K562 (cell line): Measurements from ENCODE around the gene OR13F1. TPM values are rescaled to one million over a fixed set of nuclear protein-coding genes. Genes with fewer than 3 reads are reported as not detected.

Experiments used
- ATAC-seq: fragments of 200-7000 bp; cut with Tn5 transposase; 3 replicates; pipeline ENCODE4 v1.9.1; 2020; ENCODE audit warnings: moderate library complexity
- BruUV-seq: library from RNA; stranded (reverse); fragments of 400-500 nt; replicated peaks from 2 replicates; lab custom pipeline; 2021; lab: Mats Ljungman, UMichigan
- CTCF ChIA-PET: fragments of 300-600 bp; formaldehyde crosslinking; extraction: SDS; loops from one replicate; lab custom pipeline; 2021; ENCODE audit warnings: low intra/inter-chr PET ratio; lab: Yijun Ruan, JAX
- POLR2A ChIA-PET: fragments of 300-600, 350-650 bp; sonication (Branson Sonifier 250); formaldehyde crosslinking; extraction: SDS; loops from one replicate; lab custom pipeline; 2021; ENCODE audit warnings: antibody characterized with exemption, inconsistent platforms; lab: Yijun Ruan, JAX
- DNase-seq, 4 experiments: peaks; one replicate each; pipeline versions ENCODE4 v3.0.0 to v3.0.0-alpha.2; 2011 to 2018; ENCODE audit warnings: low spot score in 3 of 4, mixed read lengths in 3 of 4; ENCODE audit errors: extremely low read depth in 1 of 4
- FAIRE-seq: peaks from 2 replicates; lab custom pipeline; 2011; peaks lifted over from hg19 to GRCh38; lab: Jason Lieb, UNC
- H2AFZ ChIP-seq: 2 replicates; pipeline ENCODE4 v1.6.0; 2011; ENCODE audit warnings: low read depth, low read length, control low read depth, inconsistent platforms
- H3K27ac ChIP-seq: fragments of 200-600 bp; 3 replicates; pipeline ENCODE4 v1.8.0; 2011; ENCODE audit warnings: low read depth, mild to moderate bottlenecking, control low read depth, inconsistent platforms, low read length, moderate library complexity, mixed read lengths; ENCODE audit errors: extremely low read depth
- H3K27me3 ChIP-seq, 2 experiments: fragments of 300-600 bp in 1 of 2; 2 replicates in 1 of 2; 3 replicates in 1 of 2; pipeline versions ENCODE4 v1.6.0 to v1.8.0; 2011; ENCODE audit warnings: inconsistent platforms in 2 of 2, low read length in 2 of 2, mild to moderate bottlenecking in 1 of 2, mixed read lengths in 1 of 2, moderate library complexity in 1 of 2; ENCODE audit not compliant: control insufficient read depth in 2 of 2, insufficient read depth in 2 of 2
- H3K36me3 ChIP-seq: fragments of 300-600 bp; 3 replicates; pipeline ENCODE4 v1.8.0; 2011; ENCODE audit warnings: mild to moderate bottlenecking, low read length, inconsistent platforms; ENCODE audit not compliant: control insufficient read depth, insufficient read depth
- H3K4me1 ChIP-seq, 2 experiments: fragments of 200-600 bp in 1 of 2; replicated peaks in 1 of 2; 2 replicates in 1 of 2; 3 replicates in 1 of 2; pipeline versions ENCODE4 v1.5.1 to v1.8.0; 2011; ENCODE audit warnings: inconsistent platforms in 2 of 2, low read length in 2 of 2, mild to moderate bottlenecking in 1 of 2, mixed read lengths in 1 of 2, moderate library complexity in 1 of 2; ENCODE audit not compliant: control insufficient read depth in 2 of 2, insufficient read depth in 2 of 2
- H3K4me2 ChIP-seq: 2 replicates; pipeline ENCODE4 v1.6.1; 2011; ENCODE audit warnings: low read length, control low read depth, inconsistent platforms, mixed read lengths; ENCODE audit not compliant: insufficient read depth
- H3K4me3 ChIP-seq: fragments of 200-600 bp; sonication (generic), shearing (Covaris generic); 2 replicates; pipeline ENCODE4 v1.5.1; 2016; ENCODE audit warnings: control low read depth, inconsistent platforms
- H3K79me2 ChIP-seq: fragments of 200-600 bp; 3 replicates; pipeline ENCODE4 v1.8.0; 2011; ENCODE audit warnings: low read length, inconsistent platforms; ENCODE audit not compliant: control insufficient read depth, insufficient read depth
- H3K9ac ChIP-seq, 2 experiments: 2 replicates each; pipeline versions ENCODE4 v1.6.0 to v1.6.1; 2011; ENCODE audit warnings: low read depth in 2 of 2, low read length in 2 of 2, control low read depth in 1 of 2, inconsistent platforms in 1 of 2, mild to moderate bottlenecking in 1 of 2, mixed read lengths in 1 of 2; ENCODE audit not compliant: insufficient read depth in 1 of 2
- H3K9me1 ChIP-seq: one replicate; pipeline ENCODE4 v1.6.0; 2011; ENCODE audit warnings: inconsistent platforms, mild to moderate bottlenecking, low read length, moderate library complexity; ENCODE audit not compliant: control insufficient read depth, insufficient read depth
- H3K9me3 ChIP-seq: replicated peaks from 2 replicates; pipeline ENCODE4 v1.5.1; 2011; ENCODE audit warnings: low read depth, low read length, inconsistent platforms; ENCODE audit not compliant: control insufficient read depth, insufficient read depth
- H4K20me1 ChIP-seq: replicated peaks from 2 replicates; pipeline ENCODE4 v1.6.1; 2011; ENCODE audit warnings: low read length, inconsistent platforms, mixed read lengths; ENCODE audit not compliant: control insufficient read depth, insufficient read depth
- ARID3B ChIP-seq: fragments of 250-450 bp; sonication (Bioruptor Pico); IDR thresholded peaks from 2 replicates; pipeline ENCODE4 v1.4.0; 2020; ENCODE audit warnings: borderline replicate concordance
- CBX3 ChIP-seq, 2 experiments: IDR thresholded peaks; 1 replicate in 1 of 2; 2 replicates in 1 of 2; pipeline ENCODE4 v1.6.1; 2012; ENCODE audit warnings: inconsistent platforms in 2 of 2, low read length in 2 of 2, borderline replicate concordance in 1 of 2, control low read depth in 1 of 2
- NCOA2 ChIP-seq, 2 experiments: fragments of 450-650 bp; IDR thresholded peaks; 2 replicates each; pipeline ENCODE4 v1.6.1; 2018; ENCODE audit warnings: mild to moderate bottlenecking in 2 of 2, moderate library complexity in 1 of 2; ENCODE audit not compliant: partially characterized antibody in 2 of 2
- SAP30 ChIP-seq: fragments of 200-600 bp; sonication (generic); IDR thresholded peaks from 2 replicates; pipeline ENCODE4 v1.6.1; 2012; ENCODE audit warnings: borderline replicate concordance, low read depth, mild to moderate bottlenecking, moderate library complexity, low read length, control low read depth, inconsistent platforms; ENCODE audit not compliant: insufficient read depth, poor library complexity, severe bottlenecking
- THAP7 ChIP-seq: fragments of 250-450 bp; sonication (Bioruptor Pico); IDR thresholded peaks from 2 replicates; pipeline ENCODE4 v1.5.0; 2021
- ZBTB40 ChIP-seq, 2 experiments: fragments of 450-650 bp in 1 of 2; sonication (generic) in 1 of 2; formaldehyde crosslinking in 1 of 2; IDR thresholded peaks; 2 replicates each; pipeline versions ENCODE4 v1.7.1 to v1.9.0; 2016 to 2022; ENCODE audit warnings: inconsistent platforms in 1 of 2, mild to moderate bottlenecking in 1 of 2, missing genetic modification reagents in 1 of 2
- ZNF121 ChIP-seq: sonication (generic); formaldehyde crosslinking; conservative IDR thresholded peaks from 2 replicates; pipeline ENCODE4 v1.8.0; 2022; ENCODE audit warnings: missing genetic modification reagents
- ZNF644 ChIP-seq: fragments of 200-800 bp; sonication (Bioruptor generic); IDR thresholded peaks from 2 replicates; pipeline ENCODE4 v1.6.1; 2016; ENCODE audit warnings: low read depth, missing genetic modification characterization, missing compliant biosample characterization
- WGBS: fragments of 100-300 bp; shearing (Covaris generic); methylation state at CpG from one replicate; pipeline ENCODE4 v1.1.6; 2016; ENCODE audit warnings: low coverage, mixed read lengths; ENCODE audit not compliant: insufficient coverage; ENCODE audit errors: missing lambda C conversion rate; 5-methylcytosine and 5-hydroxymethylcytosine counted together
- in situ Hi-C: fragments of 300-500 bp; cut with MboI; formaldehyde crosslinking; loops from 4 replicates; pipeline ENCODE4 v1.15.0; 2018; ENCODE audit warnings: inconsistent platforms, mixed read lengths
- intact Hi-C: fragments of 100-400 bp; cut with micrococcal nuclease; formaldehyde crosslinking; loops from 2 replicates; pipeline ENCODE4 v1.14.2; 2022
- polyA plus RNA-seq, 8 experiments: library from polyadenylated mRNA; depleted of rRNA in 4 of 8; stranded (reverse) in 5 of 8; unstranded in 3 of 8; fragments of >200 nt; fragmentation: Nextera tagmentation in 2 of 8; fragmentation: Illumina TruSeq in 1 of 8; extraction: Ambion mirVana in 2 of 8; extraction: Trizol in 1 of 8; gene quantifications; 2 replicates each; pipeline versions ENCODE4 v1.2.1 to v1.2.3, GENCODE V29; 2011 to 2014; ENCODE audit warnings: inconsistent platforms in 1 of 8, missing spikeins in 1 of 8
- total RNA-seq, 7 experiments: library from RNA; depleted of rRNA in 6 of 7; stranded (reverse); fragments of >200 nt in 6 of 7; fragmentation: Illumina TruSeq in 2 of 7; extraction: Trizol in 2 of 7; gene quantifications; 2 replicates each; pipeline versions ENCODE4 v1.2.1 to v1.2.3, GENCODE V29; 2011 to 2021; ENCODE audit warnings: low replicate concordance in 1 of 7

OR13F1 gene
- total and polyA plus RNA-seq, 9 of the 15 experiments (the other 6 are each of a cell fraction or from before 2014, with no cell fraction given): not detected

- TF ChIP-seq ARID3B (CRISPR knock-in tag): no peak
- TF ChIP-seq NCOA2 (IDR thresholded peaks at IDR 0.05; ENCODE audit: partially characterized antibody in 2 of 2): no peak
These were observed 23.0 kb downstream of the OR13F1 start, which contains the start of gene OR13C4 (continued) for GRCh38 chr9:104527109-104527508.

- no peak within 1 kb of the TSS for H3K4me2 ChIP-seq
- POLR2A ChIA-PET: interaction anchor here (0.6 kb wide), 1 partner anchor 28 kb away, joined by 3 read pairs; no protein-coding TSS in a partner anchor
- TF ChIP-seq ZBTB40 (IDR thresholded peaks at IDR 0.05): no peak
- TF ChIP-seq ZBTB40 (CRISPR knock-in tag; IDR thresholded peaks at IDR 0.05): no peak
- TF ChIP-seq ZNF644 (tag): no peak
- no peak for TF ChIP-seq THAP7 (CRISPR knock-in tag)
- no peak for TF ChIP-seq SAP30
- TF ChIP-seq ZNF121 (CRISPR knock-in tag): no peak
- no peak for TF ChIP-seq CBX3 (IDR thresholded peaks at IDR 0.05; ENCODE audit: borderline replicate concordance in 1 of 2, low read length in 2 of 2)
These were observed 32.7 kb downstream of the OR13F1 start, which contains the start of gene OR13C3 for GRCh38 chr9:104536756-104537155. TSS of gene OR13C3 (minus strand) at chr9:104536856. CDS start at chr9:104536723, 133 bp downstream.

More at GRCh38 chr9:104536756-104537155, 32.7 kb downstream of the OR13F1 start, which contains the start of gene OR13C3:
- DNase-seq (no peak), FAIRE-seq (no peak), ATAC-seq (no peak)
- H3K9me3 ChIP-seq: no peaks in the 10 kb centered on the region
- no peaks in the 10 kb centered on the region for H3K27me3 ChIP-seq
- 3% methylated on average over 5 of the region's 5 CpGs for WGBS
- CTCF ChIA-PET: no interaction called here
- no peak within 1 kb of the TSS for H3K9ac ChIP-seq
- in situ Hi-C loops (no loop called here), intact Hi-C loops (no loop called here)
- H3K79me2 ChIP-seq: no peaks in the 10 kb centered on the region
- H3K36me3 ChIP-seq: no peaks in the 10 kb centered on the region
- H3K27ac ChIP-seq: no peak within 1 kb of the TSS
- no TSS peak for BruUV-seq
- no peak within 1 kb of the TSS for H3K4me3 ChIP-seq
- no peak within 1 kb of the TSS for H2AFZ ChIP-seq
- no peaks in the 10 kb centered on the region for H4K20me1 ChIP-seq
- H3K9me1 ChIP-seq: no peaks in the 10 kb centered on the region
- H3K4me1 ChIP-seq: no peaks in the 10 kb centered on the region
